Bone marrow (tissue), 2 donors: ENCODE data around the gene LIPN.
"Not testable (repeated sequence)": the region's sequence is repeated elsewhere in the genome, so short reads cannot be mapped to it uniquely, and the experiment has no call there.

Experiments
- DNase-seq, 2 donors: peaks; one replicate each; lab custom pipeline; 2025; lab: John Stamatoyannopoulos, UW

The LIPN gene, protein sequence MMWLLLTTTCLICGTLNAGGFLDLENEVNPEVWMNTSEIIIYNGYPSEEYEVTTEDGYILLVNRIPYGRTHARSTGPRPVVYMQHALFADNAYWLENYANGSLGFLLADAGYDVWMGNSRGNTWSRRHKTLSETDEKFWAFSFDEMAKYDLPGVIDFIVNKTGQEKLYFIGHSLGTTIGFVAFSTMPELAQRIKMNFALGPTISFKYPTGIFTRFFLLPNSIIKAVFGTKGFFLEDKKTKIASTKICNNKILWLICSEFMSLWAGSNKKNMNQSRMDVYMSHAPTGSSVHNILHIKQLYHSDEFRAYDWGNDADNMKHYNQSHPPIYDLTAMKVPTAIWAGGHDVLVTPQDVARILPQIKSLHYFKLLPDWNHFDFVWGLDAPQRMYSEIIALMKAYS

DNA sequence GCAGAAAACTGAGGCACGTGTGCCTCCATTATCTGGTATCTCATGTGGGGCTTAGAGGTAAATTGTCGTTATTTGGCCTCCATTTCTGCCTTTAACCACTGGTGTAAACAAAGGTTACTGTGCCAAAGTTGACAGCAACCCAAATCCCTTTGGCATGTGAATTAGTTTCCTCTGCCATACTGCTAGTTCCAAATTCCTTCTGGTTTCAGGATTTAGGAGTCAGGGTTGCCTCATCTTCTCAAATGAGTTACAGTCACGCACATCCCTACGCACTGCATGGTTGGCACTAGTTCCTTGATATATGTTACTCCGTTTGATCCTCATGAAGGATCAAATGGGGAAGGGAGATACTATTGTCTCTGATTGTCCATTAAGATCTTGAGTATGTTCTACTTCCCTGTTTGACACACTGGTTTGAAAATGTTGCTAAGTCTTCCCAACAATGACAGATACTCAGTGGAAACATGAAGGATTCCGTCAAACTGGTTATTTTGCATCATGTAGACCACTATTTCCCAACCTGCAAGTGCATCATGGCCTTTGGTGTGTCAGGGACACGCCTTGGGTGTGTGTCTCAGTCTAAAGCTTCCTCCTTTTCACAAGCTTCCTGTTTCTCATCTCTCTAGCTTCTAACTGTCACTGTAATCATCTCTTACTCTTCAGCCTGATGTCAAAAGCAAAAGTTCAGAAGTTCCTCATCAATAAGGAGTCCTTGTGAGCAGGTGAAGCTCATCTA, at the start of gene LIPN:
Gene LIPN (plus strand): TSS at position 655 of the 736 bp plus-strand sequence. CDS start 1,386 bp downstream, outside the sequence.
- DNase-seq = peak; percentile 12 to 62

DNA sequence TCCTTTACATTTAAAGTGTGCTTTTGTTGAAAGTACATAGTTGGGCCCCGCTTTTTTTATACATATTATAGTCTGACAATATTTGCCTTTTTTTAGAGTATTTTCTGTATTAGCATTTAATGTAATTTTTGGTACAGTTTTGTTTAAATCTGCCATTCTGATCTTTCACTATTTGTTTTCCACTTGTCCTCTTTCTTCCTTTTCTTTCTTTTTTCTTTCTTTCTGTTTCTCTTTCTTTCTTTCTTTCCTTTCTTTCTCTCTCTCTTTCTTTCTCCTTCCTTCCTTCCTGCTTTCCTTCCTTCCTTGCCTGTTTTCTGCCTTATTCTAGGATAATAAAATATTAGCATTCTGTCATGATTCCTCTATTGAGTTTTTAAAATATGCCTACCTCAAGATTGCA, 44.3 kb upstream of the LIPN start:
- no peak for DNase-seq

DNA sequence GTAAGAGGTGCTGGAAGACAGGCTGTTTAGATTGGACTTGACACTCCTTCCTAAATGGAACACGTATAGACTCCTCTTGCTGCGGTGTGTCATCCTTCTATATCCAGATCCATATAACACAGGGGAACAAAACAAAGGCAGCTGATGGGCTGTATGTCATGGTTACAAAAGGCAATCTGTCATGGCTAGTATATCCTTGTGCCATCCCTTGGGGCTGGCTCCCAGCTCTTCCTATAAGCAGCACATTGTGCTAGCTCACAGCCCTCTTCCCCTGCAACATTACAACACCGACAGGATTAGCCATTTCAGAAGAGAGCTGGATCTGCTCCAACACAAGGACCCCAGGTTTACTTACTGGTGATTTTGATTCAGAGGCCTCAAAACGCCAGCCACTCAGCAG, 38.4 kb upstream of the LIPN start:
- DNase-seq = no peak

DNA sequence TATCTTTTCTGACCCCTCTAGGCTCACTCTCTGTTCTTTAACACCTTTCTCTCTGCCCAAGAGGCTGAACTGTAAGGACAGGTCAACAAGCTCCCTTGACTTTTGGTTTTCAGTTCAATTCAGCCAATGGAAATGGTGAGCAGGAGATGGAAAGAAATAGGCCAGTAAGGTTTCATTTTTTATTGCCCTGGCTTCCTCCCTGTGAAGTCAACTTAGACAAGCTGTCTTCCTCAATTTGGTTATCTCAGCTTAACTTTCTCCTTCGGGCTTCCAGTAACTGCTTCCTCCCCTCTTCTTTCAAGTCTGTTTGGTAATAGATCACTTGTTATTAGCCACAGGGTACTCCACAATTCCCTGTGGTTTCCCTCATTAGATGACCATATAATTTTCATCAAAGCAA, 34.0 kb upstream of the LIPN start:
- peak in 1 of 2 donors; percentile 45 for DNase-seq

DNA sequence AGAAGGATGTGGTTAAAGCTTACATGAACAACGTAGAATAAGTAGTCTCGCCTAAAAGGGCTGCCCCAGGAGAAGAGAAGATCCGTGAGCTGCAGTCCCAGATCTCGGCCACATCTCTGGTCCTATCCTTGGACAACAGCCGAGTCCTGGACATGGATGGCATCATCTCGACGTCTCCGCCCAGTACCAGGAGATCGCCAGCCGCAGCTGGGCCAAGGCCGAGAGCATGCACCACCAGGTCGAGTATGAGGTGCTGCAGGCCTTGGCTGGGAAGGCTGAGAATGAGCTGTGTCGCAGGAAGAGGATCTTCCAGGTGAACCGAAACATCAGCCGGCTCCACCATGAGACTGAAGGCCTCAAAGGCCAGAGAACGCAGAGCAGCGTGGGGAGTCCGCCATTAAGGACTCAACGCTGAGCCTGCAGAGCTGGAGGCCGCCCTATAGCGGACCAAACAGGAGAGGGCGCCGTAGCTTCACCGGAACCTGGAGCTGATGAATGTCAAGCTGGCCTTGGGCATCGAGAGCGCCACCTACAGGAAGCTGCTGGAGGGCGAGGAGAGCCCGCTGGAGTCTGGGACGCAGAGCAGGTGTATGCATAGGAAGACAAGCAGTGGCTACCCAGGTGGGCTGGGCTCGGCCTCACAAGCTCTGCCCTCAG, 31.6 kb upstream of the LIPN start:
- DNase-seq = peak in 1 of 2 donors; percentile 5

DNA sequence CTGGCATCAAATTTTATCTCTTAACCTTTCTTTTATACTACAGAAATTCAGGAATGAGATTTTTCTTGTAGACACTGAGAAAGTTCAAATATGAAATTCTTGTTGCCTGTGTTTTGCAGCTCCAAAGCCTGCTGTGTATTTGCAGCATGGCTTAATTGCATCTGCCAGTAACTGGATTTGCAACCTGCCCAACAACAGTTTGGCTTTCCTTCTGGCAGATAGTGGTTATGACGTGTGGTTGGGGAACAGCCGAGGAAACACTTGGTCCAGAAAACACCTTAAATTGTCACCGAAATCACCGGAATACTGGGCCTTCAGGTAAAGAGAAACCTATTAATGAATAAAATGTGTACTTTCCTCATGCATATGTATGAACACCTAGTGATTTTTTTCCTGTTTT, 29.0 kb upstream of the LIPN start:
- no peak for DNase-seq

DNA sequence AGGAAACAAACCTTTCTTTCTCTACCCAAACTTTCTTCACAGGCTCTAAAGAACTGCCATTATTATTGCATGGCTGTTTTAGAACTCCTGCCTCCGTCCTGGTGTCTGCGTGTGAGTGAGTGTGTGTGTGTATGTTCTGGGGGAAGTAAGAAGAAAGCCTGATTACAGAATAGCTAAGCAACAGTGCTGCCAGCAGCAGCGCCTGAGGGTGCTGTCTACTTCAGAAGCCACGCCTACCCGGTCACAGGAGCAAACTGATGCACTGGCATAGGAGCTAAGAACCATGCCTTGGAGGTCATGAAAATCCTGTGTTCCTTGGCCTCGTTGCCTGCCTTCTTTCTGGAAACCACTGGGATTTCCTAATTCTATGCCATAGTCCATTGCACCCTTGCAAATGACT, 28.5 kb upstream of the LIPN start:
- peak in 1 of 2 donors; percentile 31 for DNase-seq

DNA sequence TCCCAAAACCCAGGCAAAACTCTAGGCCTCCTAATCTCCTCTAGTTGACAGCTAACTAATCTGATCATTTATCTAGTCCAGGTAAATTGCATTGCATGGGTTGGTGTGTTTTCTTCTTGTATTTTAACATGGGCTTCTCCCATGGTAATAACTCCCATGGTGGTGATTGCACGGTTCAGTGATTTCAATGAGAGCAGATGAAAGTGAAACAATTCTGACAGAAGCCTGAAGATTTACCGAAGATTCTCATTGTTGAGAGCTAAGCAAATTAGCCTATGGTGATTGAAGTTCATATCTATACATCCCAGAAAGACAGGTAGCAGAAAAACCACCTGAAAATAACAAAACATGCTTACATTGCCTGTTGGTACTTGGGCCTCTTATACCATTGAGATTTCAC, 26.6 kb upstream of the LIPN start:
- no peak for DNase-seq

DNA sequence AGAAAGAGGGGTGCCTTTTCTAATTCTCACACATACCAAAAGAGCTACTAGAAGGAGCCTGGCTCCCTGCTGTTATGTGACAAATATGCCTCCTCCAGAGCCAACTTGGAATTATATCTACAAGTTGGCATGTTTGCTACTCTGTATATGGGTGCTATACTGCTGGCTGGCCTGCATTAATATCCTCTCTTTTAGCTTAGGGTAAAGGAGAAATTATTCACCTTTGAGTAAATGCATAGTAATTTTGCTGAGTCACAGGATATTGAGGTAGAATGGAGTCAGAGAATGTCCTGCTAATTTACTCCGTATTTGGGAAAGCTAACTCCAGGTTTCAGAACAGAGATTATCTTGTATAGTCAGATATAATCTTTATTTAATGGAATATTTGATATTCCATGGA, 24.2 kb upstream of the LIPN start:
- no peak for DNase-seq

DNA sequence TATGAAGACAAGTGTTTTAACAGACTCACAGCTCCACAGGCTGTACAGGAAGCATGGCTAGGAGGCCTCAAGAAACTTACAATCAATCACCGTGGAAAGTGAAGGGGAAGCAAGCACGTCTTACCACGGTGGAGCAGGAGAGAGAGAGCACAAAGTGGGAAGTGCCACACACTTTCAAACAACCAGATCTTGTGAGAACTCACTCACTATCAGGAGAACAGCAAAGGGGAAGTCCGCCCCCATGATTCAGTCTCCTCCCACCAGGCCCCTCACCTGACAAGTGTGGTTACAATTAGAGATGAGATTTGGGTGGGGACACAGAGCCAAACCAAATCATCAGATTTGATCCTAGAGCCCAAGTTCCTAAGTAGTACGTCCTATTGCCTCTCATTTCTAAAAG, 17.9 kb upstream of the LIPN start:
- DNase-seq = not testable (repeated sequence)

DNA sequence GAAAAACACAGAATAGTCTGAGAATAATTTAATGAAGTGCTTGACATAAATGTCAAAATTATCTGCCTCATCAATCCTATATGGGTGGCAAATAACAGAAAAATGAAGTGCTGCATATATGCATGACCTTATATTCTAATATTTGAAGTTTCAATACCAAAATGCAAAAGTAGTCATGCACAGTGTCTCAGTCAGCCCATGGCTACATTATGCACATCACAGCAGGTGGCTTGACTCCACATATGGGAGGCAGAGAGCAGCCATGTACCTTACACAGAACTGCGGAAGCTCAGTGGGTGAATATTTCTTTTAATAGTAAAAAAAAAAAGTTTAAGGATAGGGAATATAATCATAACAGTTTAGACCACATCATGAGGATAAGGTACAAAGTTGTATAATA, 17.4 kb upstream of the LIPN start:
- no peak for DNase-seq

DNA sequence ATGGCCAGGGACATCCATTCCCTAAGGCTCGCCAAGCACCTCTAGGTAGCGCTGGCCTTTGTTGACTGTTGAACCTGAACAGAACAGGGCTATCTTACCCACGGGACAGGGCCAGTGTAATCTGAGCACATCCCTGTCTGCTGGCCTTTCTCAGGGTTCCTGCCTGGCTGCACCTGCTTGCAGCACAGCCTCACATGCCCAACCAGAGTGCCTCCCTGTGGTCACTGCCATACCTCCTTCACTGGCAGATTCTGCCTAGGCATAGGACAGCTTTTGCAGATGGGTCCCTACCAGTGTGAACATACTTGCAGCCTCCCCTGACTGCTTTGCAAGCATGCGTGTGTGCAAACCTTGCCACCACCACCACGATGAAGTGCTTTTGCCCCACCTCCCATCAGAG, 15.8 kb upstream of the LIPN start:
- no peak for DNase-seq

DNA sequence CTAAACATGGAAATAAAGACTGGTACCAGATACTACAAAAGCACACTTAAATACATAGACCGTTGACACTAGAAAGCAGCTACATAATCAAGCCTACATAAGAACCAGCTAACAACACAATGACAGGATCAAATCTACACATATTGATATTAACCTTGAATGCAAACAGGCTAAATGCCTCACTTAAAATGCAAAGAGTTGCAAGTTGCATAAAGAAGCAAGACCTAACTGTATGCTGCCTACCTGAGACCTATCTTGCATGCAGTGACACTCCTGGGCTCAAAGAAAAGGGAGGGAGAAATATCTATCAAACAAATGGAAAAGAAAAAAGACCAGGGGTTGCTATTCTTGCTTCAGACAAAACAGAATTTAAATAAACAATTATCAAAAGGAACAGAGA, 14.2 kb upstream of the LIPN start:
- no peak for DNase-seq

DNA sequence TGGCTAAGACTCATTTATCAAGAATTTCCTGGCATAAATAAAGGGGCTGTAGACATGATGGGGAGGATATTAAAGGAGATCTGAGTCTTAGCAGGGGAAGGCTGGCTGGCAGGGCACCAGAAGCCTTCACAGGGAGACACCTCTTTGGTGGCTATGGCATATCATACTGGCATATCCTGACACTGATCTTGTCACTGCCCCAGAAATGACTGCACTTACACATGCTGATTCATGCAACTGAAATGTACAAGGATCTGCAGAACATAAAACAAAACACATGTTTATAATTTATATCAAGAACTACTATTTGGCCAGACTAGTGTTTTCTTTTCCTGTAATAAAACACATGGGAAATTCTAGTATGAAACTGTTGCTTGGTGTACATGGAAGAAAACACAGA, 5.5 kb upstream of the LIPN start:
- no peak for DNase-seq

DNA sequence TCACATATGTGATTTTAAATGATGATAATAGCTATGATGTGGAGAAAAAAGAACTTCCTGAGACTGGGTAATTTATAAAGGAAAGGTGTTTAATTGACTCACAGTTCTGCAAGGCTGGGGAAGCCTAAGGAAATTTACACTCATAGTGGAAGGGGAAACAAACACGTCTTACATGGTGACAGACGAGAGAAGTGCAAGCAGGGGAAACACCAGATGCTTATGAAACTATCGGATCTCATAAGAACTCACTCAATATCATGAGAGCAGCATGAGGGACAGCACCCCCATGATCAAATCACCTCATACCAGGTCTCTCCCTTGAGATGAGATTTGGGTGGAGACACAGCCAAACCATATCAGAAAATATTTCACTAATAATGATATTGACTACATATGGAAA, 4.1 kb upstream of the LIPN start:
- no peak for DNase-seq

DNA sequence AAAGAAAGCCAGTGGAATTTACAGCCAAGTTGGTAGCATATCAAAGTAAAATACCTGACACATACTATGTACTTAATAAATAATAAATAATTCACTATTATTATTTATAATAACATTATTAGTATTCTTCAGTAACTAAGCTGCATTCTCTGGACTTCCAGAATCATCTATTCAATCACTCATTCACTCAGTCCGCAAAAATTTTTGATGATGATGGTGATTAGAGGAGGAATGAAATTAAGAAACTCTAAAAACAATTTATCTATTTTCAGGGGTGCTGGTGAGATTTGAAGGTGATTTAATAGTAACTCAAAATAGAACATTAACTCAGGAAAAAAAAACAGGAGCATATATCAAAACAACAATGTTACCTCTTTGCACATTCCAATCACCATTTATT, 3.2 kb upstream of the LIPN start:
- no peak for DNase-seq

DNA sequence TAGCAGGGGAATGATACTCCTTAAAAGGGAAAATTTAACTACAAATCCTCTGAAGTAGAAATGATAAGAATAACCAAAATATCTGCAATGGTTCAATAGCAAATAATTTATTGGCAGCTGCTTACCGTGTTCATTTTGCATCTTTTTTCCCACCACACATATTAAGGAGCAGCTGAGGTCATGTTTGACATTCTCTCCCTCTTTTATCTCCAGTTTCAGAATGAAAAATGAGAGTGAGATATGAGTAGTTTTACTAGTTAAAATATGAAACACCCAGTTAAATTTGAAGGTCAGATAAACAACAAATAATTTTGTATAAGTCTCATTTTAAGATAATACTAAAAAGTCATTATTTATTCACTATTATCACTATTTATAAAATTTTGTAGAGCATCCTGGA, 3.1 kb downstream of the LIPN start:
- no peak for DNase-seq

DNA sequence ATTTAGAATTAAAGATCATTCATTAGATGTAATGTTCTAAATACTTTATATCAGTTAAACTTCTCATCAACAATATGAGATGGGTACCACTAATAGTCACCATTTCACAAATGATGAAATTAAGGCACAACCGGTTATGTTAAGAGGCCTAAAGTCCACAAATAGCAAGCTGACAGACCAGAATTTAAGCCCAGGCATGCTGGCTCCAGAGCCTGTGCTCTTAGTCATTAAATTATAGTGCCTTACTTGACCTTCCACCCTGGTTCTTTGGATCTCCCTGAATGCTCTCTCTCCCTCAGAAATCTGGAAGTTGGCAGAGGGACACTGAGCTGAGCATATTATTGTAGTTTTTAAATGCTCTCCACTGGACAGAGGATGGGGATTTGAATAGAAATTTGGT, 3.6 kb downstream of the LIPN start:
- DNase-seq = no peak

DNA sequence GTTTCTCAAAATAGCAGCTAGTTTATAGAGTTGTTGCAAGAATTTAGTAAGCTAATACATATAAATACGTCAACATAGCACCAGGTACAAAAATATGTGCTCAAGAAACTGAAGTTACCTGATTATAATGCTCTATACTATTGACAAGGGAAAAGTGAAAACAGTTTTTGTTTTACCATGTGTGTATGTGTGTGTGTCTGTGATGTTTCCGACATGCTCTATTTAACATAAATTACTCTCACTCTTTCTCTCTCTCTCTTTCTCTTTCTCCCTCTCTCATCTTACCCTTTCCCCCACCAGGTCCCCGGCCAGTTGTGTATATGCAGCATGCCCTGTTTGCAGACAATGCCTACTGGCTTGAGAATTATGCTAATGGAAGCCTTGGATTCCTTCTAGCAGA, 4.3 kb downstream of the LIPN start:
- DNase-seq = no peak

DNA sequence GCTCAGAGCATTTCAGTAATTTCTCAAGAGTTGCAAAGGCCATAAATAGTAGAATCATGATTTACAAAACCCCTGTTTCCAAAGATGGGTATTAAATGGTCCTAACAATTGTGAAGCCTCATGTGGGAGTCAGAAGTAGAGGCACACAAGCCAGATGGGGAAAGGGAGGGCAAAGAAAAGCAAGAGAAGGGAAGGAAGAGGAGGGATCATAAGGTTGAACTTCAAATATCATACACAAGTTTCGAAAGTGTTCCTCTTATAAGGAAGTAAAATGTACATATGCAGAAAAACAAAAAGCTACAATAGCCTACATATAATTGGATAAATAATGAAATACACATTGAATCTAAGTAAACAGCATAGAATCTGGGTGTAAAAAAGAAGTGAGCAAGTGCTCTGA, 6.0 kb downstream of the LIPN start:
- no peak for DNase-seq

DNA sequence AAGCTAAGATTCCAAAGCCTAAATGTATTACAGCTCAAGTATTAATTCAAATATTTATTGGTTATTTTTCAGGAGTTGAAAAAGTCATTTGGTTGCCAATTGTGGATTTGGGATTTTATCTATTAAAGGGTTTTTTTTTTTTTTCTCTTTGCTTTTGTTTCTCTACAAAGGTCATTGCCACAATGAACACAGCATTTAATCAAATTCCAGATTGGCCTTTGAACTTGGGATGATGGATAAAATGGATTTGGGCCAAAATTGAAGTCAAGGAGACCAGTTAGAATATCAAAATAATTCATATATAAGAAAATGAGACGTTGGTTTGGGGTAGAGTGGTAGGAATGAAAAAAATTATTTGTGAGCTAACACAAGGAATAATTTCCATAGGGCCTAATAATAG, 9.6 kb downstream of the LIPN start:
- DNase-seq = no peak

DNA sequence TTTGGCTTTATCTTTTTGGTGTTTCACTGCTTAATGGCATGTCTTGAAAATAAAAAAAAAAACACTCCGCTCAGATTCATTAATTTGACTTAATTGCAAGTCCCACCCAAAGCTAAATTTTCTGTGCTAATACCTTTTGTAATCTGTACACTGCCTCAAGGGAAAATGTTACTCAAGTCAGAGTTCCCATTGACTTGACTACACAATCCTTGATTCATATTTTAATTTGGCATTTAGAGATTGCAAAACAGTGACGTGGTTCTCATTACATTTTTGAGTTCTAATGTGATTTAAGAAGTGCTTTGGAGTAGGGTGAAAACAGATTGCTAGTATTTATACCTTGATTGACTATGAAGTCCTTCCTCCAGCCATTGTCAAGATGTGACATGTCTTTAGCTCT, 21.4 kb downstream of the LIPN start:
- DNase-seq = no peak

DNA sequence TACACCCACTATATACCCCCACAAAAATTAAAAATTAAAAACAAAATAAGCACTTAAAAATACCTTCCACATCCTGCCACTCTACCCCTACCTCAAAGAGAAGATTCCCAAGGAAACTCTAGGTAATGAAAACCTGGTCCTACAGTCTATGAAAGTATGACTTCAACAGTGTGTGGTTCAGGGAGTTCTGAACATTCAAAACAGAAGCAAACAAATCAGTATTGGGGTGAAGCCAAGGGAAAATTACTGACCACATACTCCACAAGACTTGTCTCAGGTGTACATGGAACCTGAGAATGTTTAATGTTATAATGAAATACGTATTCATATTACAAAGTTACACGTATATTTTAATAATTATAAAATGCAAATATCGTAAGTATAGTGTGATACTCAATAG, 22.4 kb downstream of the LIPN start:
- no peak for DNase-seq
